SU-DHL-6 (cell line): ENCODE measurements around the gene TCEAL3.
"Not testable (repeated sequence)": the region's sequence is repeated elsewhere in the genome, so short reads cannot be mapped to it uniquely, and the experiment has no call there.

Source experiments
- H2AFZ ChIP-seq: fragments of 200-600 bp; sonication (generic); 2 replicates; pipeline ENCODE4 v1.6.1; 2014; ENCODE audit warnings: low read depth, mild to moderate bottlenecking, moderate library complexity, mixed read lengths, antibody characterized with exemption, low read length; ENCODE audit not compliant: severe bottlenecking
- H3F3A ChIP-seq: fragments of 200-600 bp; shearing (Covaris generic); 2 replicates; pipeline ENCODE4 v1.6.0; 2016; ENCODE audit warnings: antibody characterized with exemption, mild to moderate bottlenecking; ENCODE audit not compliant: insufficient read depth
- H3K27ac ChIP-seq: fragments of 200-600 bp; sonication (generic); 2 replicates; pipeline ENCODE4 v1.5.1; 2016; ENCODE audit warnings: low read depth, mild to moderate bottlenecking, low read length, moderate library complexity, mixed read lengths
- H3K27me3 ChIP-seq: fragments of 200-600 bp; sonication (generic), shearing (Covaris generic); 2 replicates; pipeline ENCODE4 v1.6.0; 2014; ENCODE audit warnings: mild to moderate bottlenecking, low read length
- H3K36me3 ChIP-seq: fragments of 200-600 bp; sonication (generic); 2 replicates; pipeline ENCODE4 v1.6.1; 2014; ENCODE audit warnings: mild to moderate bottlenecking, low read length, mixed read lengths
- H3K4me2 ChIP-seq: fragments of 300-600, 200-600 bp; shearing (Covaris generic), sonication (generic); 2 replicates; pipeline ENCODE4 v1.6.0; 2014; ENCODE audit warnings: low read length, low read depth, mild to moderate bottlenecking; ENCODE audit not compliant: poor library complexity, severe bottlenecking
- H3K4me3 ChIP-seq: fragments of 200-600 bp; sonication (generic); 2 replicates; pipeline ENCODE4 v1.5.1; 2014; ENCODE audit warnings: antibody characterized with exemption, low read length, mild to moderate bottlenecking, mixed read lengths; ENCODE audit not compliant: insufficient read depth, poor library complexity, severe bottlenecking
- H3K79me2 ChIP-seq: fragments of 200-600 bp; sonication (generic); 2 replicates; pipeline ENCODE4 v1.6.1; 2014; ENCODE audit warnings: mild to moderate bottlenecking, low read length, moderate library complexity; ENCODE audit not compliant: insufficient read depth
- H3K9ac ChIP-seq: fragments of 200-600 bp; sonication (generic); 2 replicates; pipeline ENCODE4 v1.7.0; 2014; ENCODE audit warnings: mild to moderate bottlenecking, low read length
- H3K9me2 ChIP-seq: fragments of 200-600 bp; sonication (generic); replicated peaks from 2 replicates; pipeline ENCODE4 v1.6.1; 2014; ENCODE audit warnings: low read length; ENCODE audit not compliant: insufficient read depth
- H3K9me3 ChIP-seq: fragments of 200-600 bp; sonication (generic); 2 replicates; pipeline ENCODE4 v1.6.1; 2014; ENCODE audit warnings: low read length, mixed read lengths; ENCODE audit not compliant: insufficient read depth
- H4K20me1 ChIP-seq: fragments of 200-600 bp; sonication (generic); 2 replicates; pipeline ENCODE4 v1.6.1; 2014; ENCODE audit warnings: low read depth, mild to moderate bottlenecking, antibody characterized with exemption, low read length, moderate library complexity, mixed read lengths
- EZH2phosphoT487 ChIP-seq: fragments of 200-600 bp; sonication (generic), shearing (Covaris generic); conservative IDR thresholded peaks from 2 replicates; pipeline ENCODE4 v1.6.1; 2018; ENCODE audit warnings: mild to moderate bottlenecking, antibody characterized with exemption, low read length, moderate library complexity, mixed read lengths
- TF ChIP-seq, protein P1 (sequence below): fragments of 200-600 bp; sonication (generic); IDR thresholded peaks from one replicate; pipeline ENCODE4 v1.5.1; 2017; ENCODE audit warnings: antibody characterized with exemption, mild to moderate bottlenecking, low read length, moderate library complexity; ENCODE audit not compliant: insufficient read depth, poor library complexity, severe bottlenecking

The TCEAL3 gene

DNA sequence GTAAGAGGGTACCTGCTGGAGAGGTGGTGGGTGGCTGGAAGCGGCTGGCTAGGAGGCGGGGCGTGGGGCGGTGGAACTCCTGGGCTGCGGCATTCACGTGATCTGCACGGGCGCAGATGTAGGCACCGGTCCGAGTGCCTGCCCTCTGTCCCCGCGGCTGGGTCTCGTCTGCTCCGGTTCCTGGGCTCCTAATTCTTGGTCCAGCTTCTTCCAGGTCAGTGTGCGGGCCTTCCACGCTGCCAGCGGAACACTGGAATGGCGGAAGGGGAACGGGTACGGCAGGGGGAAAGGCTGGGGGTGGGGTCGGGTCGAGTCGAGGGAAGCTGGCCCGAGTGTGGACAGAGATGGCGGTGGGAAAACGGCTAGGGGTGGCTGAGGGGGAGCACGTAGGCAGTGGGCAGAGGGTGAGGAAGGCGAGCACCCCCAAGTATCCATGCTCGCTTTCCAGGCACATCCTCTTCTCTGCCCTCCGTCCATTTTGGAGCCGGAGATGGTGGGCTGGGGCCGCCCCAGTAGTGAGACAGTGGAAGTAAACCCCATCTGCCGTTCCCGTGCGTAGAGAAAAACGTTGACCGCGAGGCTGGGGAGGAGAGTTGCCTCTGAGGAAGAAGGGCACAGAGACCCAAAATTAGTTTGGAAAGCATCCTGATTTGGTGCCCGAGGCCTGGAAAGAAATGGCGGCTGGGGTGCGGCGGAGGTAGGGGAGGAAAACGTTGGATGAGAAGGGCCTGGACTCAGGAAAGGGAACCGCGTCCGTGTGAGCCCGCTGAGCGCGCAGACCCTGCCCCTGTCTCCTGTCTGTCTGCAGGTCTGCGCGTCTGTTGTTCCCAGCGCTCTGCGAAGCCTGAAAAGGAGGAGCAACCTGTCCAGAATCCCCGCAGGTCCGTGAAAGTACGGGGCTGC is 22.1 kb upstream of the TCEAL3 start, which contains the start of gene TCEAL4:
Gene TCEAL4 (plus strand): TSS at position 105 of the 903 bp plus-strand sequence. CDS start 1,161 bp downstream, outside the sequence.
- H2AFZ ChIP-seq, result no peak within 1 kb of the TSS
- no peak within 1 kb of the TSS for H3K4me3 ChIP-seq
- no peaks in the 10 kb centered on the region for H3K27me3 ChIP-seq
- H3K9me3 ChIP-seq, result no peaks in the 10 kb centered on the region
- no peak within 1 kb of the TSS for H3K27ac ChIP-seq
- no peak within 1 kb of the TSS for H3K9ac ChIP-seq
- H3K36me3 ChIP-seq, result no peaks in the 10 kb centered on the region
- H3F3A ChIP-seq, result no peaks in the 10 kb centered on the region
- no peaks in the 10 kb centered on the region for H4K20me1 ChIP-seq
- no peaks in the 10 kb centered on the region for H3K79me2 ChIP-seq
- H3K4me2 ChIP-seq, result no peak within 1 kb of the TSS
- no peaks in the 10 kb centered on the region for H3K9me2 ChIP-seq
- TF ChIP-seq EZH2phosphoT487, result no peak
- TF ChIP-seq, protein P1, sequence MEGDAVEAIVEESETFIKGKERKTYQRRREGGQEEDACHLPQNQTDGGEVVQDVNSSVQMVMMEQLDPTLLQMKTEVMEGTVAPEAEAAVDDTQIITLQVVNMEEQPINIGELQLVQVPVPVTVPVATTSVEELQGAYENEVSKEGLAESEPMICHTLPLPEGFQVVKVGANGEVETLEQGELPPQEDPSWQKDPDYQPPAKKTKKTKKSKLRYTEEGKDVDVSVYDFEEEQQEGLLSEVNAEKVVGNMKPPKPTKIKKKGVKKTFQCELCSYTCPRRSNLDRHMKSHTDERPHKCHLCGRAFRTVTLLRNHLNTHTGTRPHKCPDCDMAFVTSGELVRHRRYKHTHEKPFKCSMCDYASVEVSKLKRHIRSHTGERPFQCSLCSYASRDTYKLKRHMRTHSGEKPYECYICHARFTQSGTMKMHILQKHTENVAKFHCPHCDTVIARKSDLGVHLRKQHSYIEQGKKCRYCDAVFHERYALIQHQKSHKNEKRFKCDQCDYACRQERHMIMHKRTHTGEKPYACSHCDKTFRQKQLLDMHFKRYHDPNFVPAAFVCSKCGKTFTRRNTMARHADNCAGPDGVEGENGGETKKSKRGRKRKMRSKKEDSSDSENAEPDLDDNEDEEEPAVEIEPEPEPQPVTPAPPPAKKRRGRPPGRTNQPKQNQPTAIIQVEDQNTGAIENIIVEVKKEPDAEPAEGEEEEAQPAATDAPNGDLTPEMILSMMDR, result no peak

DNA sequence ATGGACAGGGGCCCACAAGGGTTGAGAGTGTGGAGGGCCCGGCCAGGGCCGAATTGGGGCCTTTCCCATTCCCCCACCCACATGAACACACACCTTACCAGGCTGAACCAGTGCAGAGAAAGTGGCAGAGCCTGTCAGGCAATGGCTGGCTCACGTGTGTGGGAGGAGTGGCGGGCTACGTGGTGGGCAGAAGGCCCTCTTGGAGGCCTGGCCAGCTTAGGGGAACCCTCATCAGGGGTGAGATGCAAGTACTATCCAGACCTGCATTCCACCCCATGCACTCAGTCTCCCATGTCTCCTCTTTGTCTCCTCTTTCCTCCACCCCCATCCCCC is 21.5 kb upstream of the TCEAL3 start:
- TF ChIP-seq EZH2phosphoT487, result no peak
- TF ChIP-seq, protein P1, result no peak
- no peak overlapping the region for H2AFZ ChIP-seq

DNA sequence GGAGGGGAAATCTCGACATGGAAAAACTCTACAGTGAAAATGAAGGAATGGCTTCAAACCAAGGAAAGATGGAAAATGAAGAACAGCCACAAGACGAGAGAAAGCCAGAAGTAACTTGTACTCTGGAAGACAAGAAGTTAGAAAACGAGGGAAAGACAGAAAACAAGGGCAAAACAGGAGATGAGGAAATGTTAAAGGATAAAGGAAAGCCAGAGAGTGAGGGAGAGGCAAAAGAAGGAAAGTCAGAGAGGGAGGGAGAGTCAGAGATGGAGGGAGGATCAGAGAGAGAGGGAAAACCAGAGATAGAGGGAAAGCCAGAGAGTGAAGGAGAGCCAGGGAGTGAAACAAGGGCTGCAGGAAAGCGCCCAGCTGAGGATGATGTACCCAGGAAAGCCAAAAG is 21.1 kb upstream of the TCEAL3 start:
- no peaks in the 10 kb centered on the region for H3K27me3 ChIP-seq
- no peaks in the 10 kb centered on the region for H3K9me3 ChIP-seq
- no peak overlapping the region for H3K4me2 ChIP-seq
- no peak overlapping the region for H3K9ac ChIP-seq
- no peaks in the 10 kb centered on the region for H3K9me2 ChIP-seq
- H3K36me3 ChIP-seq, result no peaks in the 10 kb centered on the region
- H4K20me1 ChIP-seq, result no peaks in the 10 kb centered on the region
- TF ChIP-seq, protein P1, result no peak
- TF ChIP-seq EZH2phosphoT487, result no peak
- no peak overlapping the region for H3K4me3 ChIP-seq
- no peaks in the 10 kb centered on the region for H3K79me2 ChIP-seq
- no peaks in the 10 kb centered on the region for H3F3A ChIP-seq
- H3K27ac ChIP-seq, result no peak overlapping the region
- no peak overlapping the region for H2AFZ ChIP-seq

More for the DNA sequence above, 21.5 kb upstream of the TCEAL3 start:
- no peak overlapping the region for H3K9ac ChIP-seq
- no peak overlapping the region for H3K27ac ChIP-seq
- H3K79me2 ChIP-seq, result no peaks in the 10 kb centered on the region
- no peaks in the 10 kb centered on the region for H3K9me2 ChIP-seq
- H3K4me3 ChIP-seq, result no peak overlapping the region
- no peaks in the 10 kb centered on the region for H3K9me3 ChIP-seq
- H3K36me3 ChIP-seq, result no peaks in the 10 kb centered on the region
- no peaks in the 10 kb centered on the region for H4K20me1 ChIP-seq
- H3F3A ChIP-seq, result no peaks in the 10 kb centered on the region
- no peak overlapping the region for H3K4me2 ChIP-seq
- no peaks in the 10 kb centered on the region for H3K27me3 ChIP-seq

DNA sequence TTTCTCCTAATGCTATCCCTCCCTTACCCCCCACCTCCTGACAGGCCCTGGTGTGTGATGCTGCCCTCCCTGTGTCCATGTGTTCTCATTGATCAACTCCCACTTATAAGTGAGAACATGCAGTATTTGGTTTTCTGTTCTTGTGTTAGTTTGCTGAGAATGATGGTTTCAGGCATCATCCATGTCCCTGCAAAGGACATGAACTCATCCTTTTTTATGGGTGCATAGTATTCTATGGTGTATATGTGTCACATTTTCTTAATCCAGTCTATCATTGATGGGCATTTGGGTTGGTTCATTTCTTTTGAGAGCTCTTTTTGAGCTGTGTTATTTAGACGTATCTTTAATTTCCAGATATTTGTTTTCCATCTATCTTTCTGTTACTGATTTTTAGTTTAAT is 15.5 kb upstream of the TCEAL3 start:
- H3F3A ChIP-seq, H2AFZ ChIP-seq, H3K27me3 ChIP-seq, H3K9me3 ChIP-seq, H3K9ac ChIP-seq, H3K79me2 ChIP-seq, H3K4me2 ChIP-seq, H4K20me1 ChIP-seq, H3K9me2 ChIP-seq, H3K36me3 ChIP-seq, H3K27ac ChIP-seq, H3K4me3 ChIP-seq: not testable (repeated sequence)

DNA sequence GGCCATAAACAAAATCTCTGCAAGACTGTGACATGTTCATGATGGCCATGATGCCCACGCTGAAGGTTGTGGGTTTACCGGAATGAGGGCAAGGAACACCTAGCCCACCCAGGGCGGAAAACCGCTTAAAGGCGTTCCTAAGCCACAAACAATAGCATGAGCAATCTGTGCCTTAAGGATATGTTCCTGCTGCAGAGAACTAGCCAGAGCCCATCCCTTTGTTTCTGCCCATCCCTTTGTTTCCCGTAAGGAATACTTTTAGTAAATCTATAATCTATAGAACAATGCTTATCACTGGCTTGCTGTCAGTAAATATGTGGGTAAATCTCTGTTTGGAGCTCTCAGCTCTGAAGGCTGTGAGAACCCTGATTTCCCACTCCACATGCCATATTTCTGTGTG is 12.6 kb upstream of the TCEAL3 start:
- not testable (repeated sequence) for H3K4me2 ChIP-seq, H3F3A ChIP-seq, H3K27ac ChIP-seq, H3K4me3 ChIP-seq, H3K27me3 ChIP-seq, H3K9me3 ChIP-seq, H3K9ac ChIP-seq, H2AFZ ChIP-seq, H3K79me2 ChIP-seq, H3K36me3 ChIP-seq, H4K20me1 ChIP-seq, H3K9me2 ChIP-seq
